ENCODE measurements around the gene BTN3A1. TPM values are rescaled to one million over a fixed set of nuclear protein-coding genes. Genes with fewer than 3 reads are reported as not detected.

BTN3A1 gene
- total RNA-seq, 1 experiment from 2014 or later, result 5.4 TPM

DNA sequence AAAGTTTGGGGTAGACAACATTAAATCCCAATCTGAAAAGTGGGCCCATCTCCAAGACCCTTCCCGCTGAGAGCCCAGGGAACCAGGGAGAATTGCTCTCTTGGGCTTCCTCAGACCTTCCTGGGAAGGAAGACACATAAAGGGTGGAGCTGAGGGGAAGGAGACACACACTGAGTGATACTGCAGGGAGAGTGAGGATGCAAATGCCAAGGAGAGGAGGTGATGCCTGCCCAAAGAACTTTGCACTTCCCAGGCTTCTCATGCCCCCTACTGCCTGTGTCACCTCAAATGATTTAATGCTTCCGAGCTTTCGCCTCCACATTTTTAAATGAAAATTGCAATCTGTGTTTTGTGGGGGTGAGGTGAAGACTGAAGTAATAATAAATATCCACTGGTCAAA is 48.2 kb downstream of the BTN3A1 start:
- no peak overlapping the region for H3K27ac ChIP-seq (ENCODE audit: low read length)
- H3K9me3 ChIP-seq (ENCODE audit: low read length), result no peaks in the 10 kb centered on the region
- H3K4me3 ChIP-seq (ENCODE audit: low read length), result no peak overlapping the region
- H3K4me1 ChIP-seq (ENCODE audit: insufficient read depth, low read length), result no peaks in the 10 kb centered on the region
- no peaks in the 10 kb centered on the region for H4K20me1 ChIP-seq (ENCODE audit: low read length)
- no peaks in the 10 kb centered on the region for H3K27me3 ChIP-seq (ENCODE audit: low read length)
- no TSS peak for BruUV-seq (replicated peaks)
- no peaks in the 10 kb centered on the region for H3K9me2 ChIP-seq (replicated peaks; ENCODE audit: low read length)
- no peaks in the 10 kb centered on the region for H3F3A ChIP-seq (ENCODE audit: low read length, unreplicated experiment)
- ChIA-PET POLR2A (ENCODE audit: unreplicated experiment) (no interaction called here), CTCF (no interaction called here)
- H3K36me3 ChIP-seq (ENCODE audit: low read depth, low read length), result no peaks in the 10 kb centered on the region
- H2AFZ ChIP-seq (ENCODE audit: low read length), result no peak overlapping the region
- no peaks in the 10 kb centered on the region for H3K79me2 ChIP-seq (ENCODE audit: low read length)
- no peak overlapping the region for H3K9ac ChIP-seq (ENCODE audit: low read length)
- intact Hi-C loops (cut with micrococcal nuclease), result no loop called here
- ATAC-seq, result no peak
- TF ChIP-seq EZH2phosphoT487 (IDR thresholded peaks at IDR 0.05; ENCODE audit: borderline replicate concordance, low read length) (no peak), EZH2 (IDR thresholded peaks at IDR 0.05; ENCODE audit: low read length, unreplicated experiment) (no peak)
- no peak for DNase-seq
- H3K4me2 ChIP-seq (ENCODE audit: low read length), result no peak overlapping the region

- no peak overlapping the region for H3K27ac ChIP-seq (ENCODE audit: low read length)
- H3F3A ChIP-seq (ENCODE audit: low read length, unreplicated experiment), result no peaks in the 10 kb centered on the region
- H3K36me3 ChIP-seq (ENCODE audit: low read depth, low read length), result no peaks in the 10 kb centered on the region
- H3K9ac ChIP-seq (ENCODE audit: low read length), result no peak overlapping the region
- H3K9me2 ChIP-seq (replicated peaks; ENCODE audit: low read length), result no peaks in the 10 kb centered on the region
- H2AFZ ChIP-seq (ENCODE audit: low read length), result no peak overlapping the region
- H3K27me3 ChIP-seq (ENCODE audit: low read length), result no peaks in the 10 kb centered on the region
- ATAC-seq, result no peak
- TF ChIP-seq, protein P1, sequence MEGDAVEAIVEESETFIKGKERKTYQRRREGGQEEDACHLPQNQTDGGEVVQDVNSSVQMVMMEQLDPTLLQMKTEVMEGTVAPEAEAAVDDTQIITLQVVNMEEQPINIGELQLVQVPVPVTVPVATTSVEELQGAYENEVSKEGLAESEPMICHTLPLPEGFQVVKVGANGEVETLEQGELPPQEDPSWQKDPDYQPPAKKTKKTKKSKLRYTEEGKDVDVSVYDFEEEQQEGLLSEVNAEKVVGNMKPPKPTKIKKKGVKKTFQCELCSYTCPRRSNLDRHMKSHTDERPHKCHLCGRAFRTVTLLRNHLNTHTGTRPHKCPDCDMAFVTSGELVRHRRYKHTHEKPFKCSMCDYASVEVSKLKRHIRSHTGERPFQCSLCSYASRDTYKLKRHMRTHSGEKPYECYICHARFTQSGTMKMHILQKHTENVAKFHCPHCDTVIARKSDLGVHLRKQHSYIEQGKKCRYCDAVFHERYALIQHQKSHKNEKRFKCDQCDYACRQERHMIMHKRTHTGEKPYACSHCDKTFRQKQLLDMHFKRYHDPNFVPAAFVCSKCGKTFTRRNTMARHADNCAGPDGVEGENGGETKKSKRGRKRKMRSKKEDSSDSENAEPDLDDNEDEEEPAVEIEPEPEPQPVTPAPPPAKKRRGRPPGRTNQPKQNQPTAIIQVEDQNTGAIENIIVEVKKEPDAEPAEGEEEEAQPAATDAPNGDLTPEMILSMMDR (conservative IDR thresholded peaks at IDR 0.05; ENCODE audit: low read depth, low read length), result no peak
- TF ChIP-seq EZH2phosphoT487 (IDR thresholded peaks at IDR 0.05; ENCODE audit: borderline replicate concordance, low read length) (no peak), EZH2 (IDR thresholded peaks at IDR 0.05; ENCODE audit: low read length, unreplicated experiment) (no peak)
- TSS peak; percentile 19 for BruUV-seq (replicated peaks)
- CTCF ChIA-PET, result no interaction called here
- no peak overlapping the region for H3K4me3 ChIP-seq (ENCODE audit: low read length)
- no peaks in the 10 kb centered on the region for H3K9me3 ChIP-seq (ENCODE audit: low read length)
- no peak for DNase-seq
- no peak overlapping the region for H3K4me2 ChIP-seq (ENCODE audit: low read length)
- no peaks in the 10 kb centered on the region for H4K20me1 ChIP-seq (ENCODE audit: low read length)
- POLR2A ChIA-PET (ENCODE audit: unreplicated experiment), result no interaction called here
- H3K4me1 ChIP-seq (ENCODE audit: insufficient read depth, low read length), result peaks cover 7% of the 10 kb centered on the region; the same call in 1 of the 2 replicates
- intact Hi-C loops (cut with micrococcal nuclease), result no loop called here
- H3K79me2 ChIP-seq (ENCODE audit: low read length), result no peaks in the 10 kb centered on the region
Measured at GRCh38 chr6:26452631-26453235, 50.7 kb downstream of the BTN3A1 start.

- no peaks in the 10 kb centered on the region for H3F3A ChIP-seq (ENCODE audit: low read length, unreplicated experiment)
- BruUV-seq (replicated peaks), result no TSS peak
- H3K4me2 ChIP-seq (ENCODE audit: low read length), result no peak overlapping the region
- ATAC-seq (no peak), DNase-seq (no peak)
- H3K27me3 ChIP-seq (ENCODE audit: low read length), result no peaks in the 10 kb centered on the region
- H4K20me1 ChIP-seq (ENCODE audit: low read length), result no peaks in the 10 kb centered on the region
- ChIA-PET POLR2A (ENCODE audit: unreplicated experiment) (no interaction called here), CTCF (no interaction called here)
- H3K4me3 ChIP-seq (ENCODE audit: low read length), result no peak overlapping the region
- no peak overlapping the region for H3K9ac ChIP-seq (ENCODE audit: low read length)
- peaks cover 19% of the 10 kb centered on the region for H3K79me2 ChIP-seq (ENCODE audit: low read length)
- H3K4me1 ChIP-seq (ENCODE audit: insufficient read depth, low read length), result peaks cover 13% of the 10 kb centered on the region
- intact Hi-C loops (cut with micrococcal nuclease), result no loop called here
- H3K27ac ChIP-seq (ENCODE audit: low read length), result no peak overlapping the region
- no peaks in the 10 kb centered on the region for H3K9me3 ChIP-seq (ENCODE audit: low read length)
- TF ChIP-seq, protein P1 (conservative IDR thresholded peaks at IDR 0.05; ENCODE audit: low read depth, low read length), result no peak
- H3K9me2 ChIP-seq (replicated peaks; ENCODE audit: low read length), result no peaks in the 10 kb centered on the region
- H3K36me3 ChIP-seq (ENCODE audit: low read depth, low read length), result peaks cover 3% of the 10 kb centered on the region; the same call in 1 of the 2 replicates
- no peak overlapping the region for H2AFZ ChIP-seq (ENCODE audit: low read length)
Measured at GRCh38 chr6:26454631-26455030, 52.6 kb downstream of the BTN3A1 start.
